HG03280 (cell line): ENCODE results near the gene BPI.
"Not testable (repeated sequence)": the region's sequence is repeated elsewhere in the genome, so short reads cannot be mapped to it uniquely, and the experiment has no call there.

Source experiments
- ATAC-seq: cut with Tn5 transposase; IDR thresholded peaks from one replicate; pipeline ENCODE4 v1.9.1; 2021; ENCODE audit warnings: mild to moderate bottlenecking, moderate library complexity; ENCODE audit not compliant: unreplicated experiment

BPI gene

GRCh38 chr20:38277691-38278090 lies 26.3 kb upstream of the BPI start:
- no peak for ATAC-seq

GRCh38 chr20:38278131-38278530 lies 25.8 kb upstream of the BPI start:
- ATAC-seq: no peak

GRCh38 chr20:38278763-38279162 lies 25.2 kb upstream of the BPI start:
- ATAC-seq: no peak

GRCh38 chr20:38281176-38281915 lies 22.6 kb upstream of the BPI start:
- not testable (repeated sequence) for ATAC-seq

GRCh38 chr20:38283236-38283635 lies 20.7 kb upstream of the BPI start:
- no peak for ATAC-seq

GRCh38 chr20:38284066-38284650 lies 19.8 kb upstream of the BPI start:
- not testable (repeated sequence) for ATAC-seq

GRCh38 chr20:38284893-38285444 lies 19.0 kb upstream of the BPI start:
- ATAC-seq: no peak

GRCh38 chr20:38286586-38287531 lies 17.1 kb upstream of the BPI start:
- ATAC-seq: no peak

GRCh38 chr20:38290829-38291814 lies 12.8 kb upstream of the BPI start:
- no peak for ATAC-seq

GRCh38 chr20:38291966-38292365 lies 12.0 kb upstream of the BPI start:
- no peak for ATAC-seq

- ATAC-seq: no peak
Measured at GRCh38 chr20:38293491-38294065, 10.4 kb upstream of the BPI start.

GRCh38 chr20:38294076-38294591 lies 9.8 kb upstream of the BPI start:
- no peak for ATAC-seq

- ATAC-seq: no peak
Measured at GRCh38 chr20:38295811-38296210, 8.1 kb upstream of the BPI start.

- no peak for ATAC-seq
Measured at GRCh38 chr20:38296433-38296832, 7.5 kb upstream of the BPI start.

- ATAC-seq: no peak
Measured at GRCh38 chr20:38297916-38298674, 5.9 kb upstream of the BPI start.

GRCh38 chr20:38298768-38299288 lies 5.1 kb upstream of the BPI start:
- ATAC-seq: no peak

- no peak for ATAC-seq
Measured at GRCh38 chr20:38299963-38300362, 4.0 kb upstream of the BPI start.

GRCh38 chr20:38300438-38300837 lies 3.5 kb upstream of the BPI start:
- ATAC-seq: no peak

- no peak for ATAC-seq
Measured at GRCh38 chr20:38301309-38301708, 2.6 kb upstream of the BPI start.
